D341Med (cell line): ENCODE results near the gene RRP1B.
"Not testable (repeated sequence)": the region's sequence is repeated elsewhere in the genome, so short reads cannot be mapped to it uniquely, and the experiment has no call there.

Experiments used
- DNase-seq: peaks from one replicate; pipeline ENCODE4 v3.0.0; 2012; ENCODE audit warnings: low spot score

The RRP1B gene

GRCh38 chr21:43659136-43660000 lies at the start of gene RRP1B, which contains the start of gene HSF2BP:
Gene RRP1B (plus strand): TSS chr21:43659560. CDS start chr21:43659665, 105 bp downstream.
Gene HSF2BP (minus strand): TSS chr21:43659488. CDS start chr21:43658096, 1,392 bp downstream.
- peak; percentile 98 for DNase-seq

- DNase-seq = peak; percentile 67
Observed at GRCh38 chr21:43611598-43612369, 47.6 kb upstream of the RRP1B start.

- no peak for DNase-seq
Observed at GRCh38 chr21:43613755-43614638, 45.4 kb upstream of the RRP1B start.

- no peak for DNase-seq
Observed at GRCh38 chr21:43614839-43615238, 44.5 kb upstream of the RRP1B start.

GRCh38 chr21:43616861-43617260 lies 42.5 kb upstream of the RRP1B start:
- not testable (repeated sequence) for DNase-seq

- no peak for DNase-seq
Observed at GRCh38 chr21:43618940-43619339, 40.4 kb upstream of the RRP1B start.

GRCh38 chr21:43619344-43619743 lies 40.0 kb upstream of the RRP1B start:
- no peak for DNase-seq

GRCh38 chr21:43619856-43620255 lies 39.5 kb upstream of the RRP1B start:
- no peak for DNase-seq

GRCh38 chr21:43622796-43623195 lies 36.6 kb upstream of the RRP1B start:
- DNase-seq = no peak

GRCh38 chr21:43623588-43623987 lies 35.8 kb upstream of the RRP1B start:
- no peak for DNase-seq

- DNase-seq = no peak
Observed at GRCh38 chr21:43624339-43624738, 35.0 kb upstream of the RRP1B start.

- no peak for DNase-seq
Observed at GRCh38 chr21:43626390-43626789, 33.0 kb upstream of the RRP1B start.

GRCh38 chr21:43627527-43627926 lies 31.8 kb upstream of the RRP1B start:
- no peak for DNase-seq

GRCh38 chr21:43631411-43632107 lies 27.8 kb upstream of the RRP1B start:
- no peak for DNase-seq

GRCh38 chr21:43632373-43632905 lies 26.9 kb upstream of the RRP1B start:
- DNase-seq = no peak

GRCh38 chr21:43634618-43635017 lies 24.7 kb upstream of the RRP1B start:
- no peak for DNase-seq

GRCh38 chr21:43635436-43635835 lies 23.9 kb upstream of the RRP1B start:
- DNase-seq = no peak

- no peak for DNase-seq
Observed at GRCh38 chr21:43637530-43638158, 21.7 kb upstream of the RRP1B start.

- no peak for DNase-seq
Observed at GRCh38 chr21:43639470-43640353, 19.6 kb upstream of the RRP1B start.

- DNase-seq = no peak
Observed at GRCh38 chr21:43640400-43640799, 19.0 kb upstream of the RRP1B start.
